ENCODE results near the gene BICD2. TPM values are rescaled to one million over a fixed set of nuclear protein-coding genes. Genes with fewer than 3 reads are reported as not detected.

BICD2 gene
- total and polyA plus RNA-seq, 2 of the 8 experiments (the other 6 are each of a cell fraction or from before 2014, with no cell fraction given), result 6.6 to 22.8 TPM

- TF ChIP-seq TEAD4 (IDR thresholded peaks at IDR 0.05; ENCODE audit: low read depth, low read length) (peak; percentile 76), MAX (IDR thresholded peaks at IDR 0.05) (peak; percentile 94), CHD7 (IDR thresholded peaks at IDR 0.05; ENCODE audit: insufficient replicate concordance, low read length) (no peak)
These were observed 58.3 kb downstream of the BICD2 start (continued) for GRCh38 chr9:92706218-92706940.

Data from H1 (cell line).